Measurements from ENCODE around the gene COMT.

COMT gene

GRCh38 chr22:19928207-19928606, 13.4 kb upstream of the COMT start:
- no peak overlapping the region for H3K4me2 ChIP-seq (ENCODE audit: low read depth, low read length, poor library complexity, severe bottlenecking)
- peaks cover 5% of the 10 kb centered on the region for H3K4me1 ChIP-seq (ENCODE audit: insufficient read depth, low read length, poor library complexity, severe bottlenecking)
- no peaks in the 10 kb centered on the region for H3F3A ChIP-seq (ENCODE audit: low read depth)
- no peaks in the 10 kb centered on the region for H4K20me1 ChIP-seq (ENCODE audit: insufficient read depth, low read length, poor library complexity, severe bottlenecking)
- no peaks in the 10 kb centered on the region for H3K79me2 ChIP-seq (ENCODE audit: insufficient read depth, low read length)
- TF ChIP-seq CTCF (conservative IDR thresholded peaks at IDR 0.05; ENCODE audit: low read length) (no peak), EZH2phosphoT487 (IDR thresholded peaks at IDR 0.05; ENCODE audit: borderline replicate concordance) (no peak)
- H3K36me3 ChIP-seq (ENCODE audit: insufficient read depth, low read length): no peaks in the 10 kb centered on the region
- no peak overlapping the region for H3K9ac ChIP-seq (ENCODE audit: low read depth, low read length, poor library complexity, severe bottlenecking)
- no peak overlapping the region for H3K4me3 ChIP-seq (ENCODE audit: low read length, poor library complexity, severe bottlenecking)
- no peaks in the 10 kb centered on the region for H3K27me3 ChIP-seq (ENCODE audit: insufficient read depth, low read length, poor library complexity, severe bottlenecking)
- H3K9me3 ChIP-seq (ENCODE audit: insufficient read depth, low read depth, low read length): no peaks in the 10 kb centered on the region
- no peaks in the 10 kb centered on the region for H3K9me2 ChIP-seq (replicated peaks; ENCODE audit: low read depth, low read length)
- no peak overlapping the region for H2AFZ ChIP-seq (ENCODE audit: low read length)

GRCh38 chr22:19929586-19930550, 11.7 kb upstream of the COMT start:
- Histone ChIP-seq H3K4me3 (ENCODE audit: low read length, poor library complexity, severe bottlenecking) (no peak overlapping the region), H3K36me3 (ENCODE audit: insufficient read depth, low read length) (no peaks in the 10 kb centered on the region), H3F3A (ENCODE audit: low read depth) (no peaks in the 10 kb centered on the region), H4K20me1 (ENCODE audit: insufficient read depth, low read length, poor library complexity, severe bottlenecking) (no peaks in the 10 kb centered on the region), H3K79me2 (ENCODE audit: insufficient read depth, low read length) (no peaks in the 10 kb centered on the region), H3K4me1 (ENCODE audit: insufficient read depth, low read length, poor library complexity, severe bottlenecking) (peaks cover 5% of the 10 kb centered on the region), H2AFZ (ENCODE audit: low read length) (no peak overlapping the region), H3K4me2 (ENCODE audit: low read depth, low read length, poor library complexity, severe bottlenecking) (no peak overlapping the region), H3K9me2 (replicated peaks; ENCODE audit: low read depth, low read length) (no peaks in the 10 kb centered on the region), H3K9me3 (ENCODE audit: insufficient read depth, low read depth, low read length) (no peaks in the 10 kb centered on the region), H3K9ac (ENCODE audit: low read depth, low read length, poor library complexity, severe bottlenecking) (no peak overlapping the region), H3K27me3 (ENCODE audit: insufficient read depth, low read length, poor library complexity, severe bottlenecking) (no peaks in the 10 kb centered on the region)
- TF ChIP-seq CTCF (conservative IDR thresholded peaks at IDR 0.05; ENCODE audit: low read length): no peak
- no peak for TF ChIP-seq EZH2phosphoT487 (IDR thresholded peaks at IDR 0.05; ENCODE audit: borderline replicate concordance)

- no peak overlapping the region for H3K4me2 ChIP-seq (ENCODE audit: low read depth, low read length, poor library complexity, severe bottlenecking)
- no peak for TF ChIP-seq CTCF (conservative IDR thresholded peaks at IDR 0.05; ENCODE audit: low read length)
- no peak for TF ChIP-seq EZH2phosphoT487 (IDR thresholded peaks at IDR 0.05; ENCODE audit: borderline replicate concordance)
- no peaks in the 10 kb centered on the region for H3K36me3 ChIP-seq (ENCODE audit: insufficient read depth, low read length)
- no peaks in the 10 kb centered on the region for H3K9me2 ChIP-seq (replicated peaks; ENCODE audit: low read depth, low read length)
- H2AFZ ChIP-seq (ENCODE audit: low read length): no peak overlapping the region
- no peaks in the 10 kb centered on the region for H4K20me1 ChIP-seq (ENCODE audit: insufficient read depth, low read length, poor library complexity, severe bottlenecking)
- H3K79me2 ChIP-seq (ENCODE audit: insufficient read depth, low read length): no peaks in the 10 kb centered on the region
- H3K9ac ChIP-seq (ENCODE audit: low read depth, low read length, poor library complexity, severe bottlenecking): no peak overlapping the region
- peaks cover 5% of the 10 kb centered on the region for H3K4me1 ChIP-seq (ENCODE audit: insufficient read depth, low read length, poor library complexity, severe bottlenecking)
- no peaks in the 10 kb centered on the region for H3K9me3 ChIP-seq (ENCODE audit: insufficient read depth, low read depth, low read length)
- no peaks in the 10 kb centered on the region for H3F3A ChIP-seq (ENCODE audit: low read depth)
- H3K27me3 ChIP-seq (ENCODE audit: insufficient read depth, low read length, poor library complexity, severe bottlenecking): no peaks in the 10 kb centered on the region
- no peak overlapping the region for H3K4me3 ChIP-seq (ENCODE audit: low read length, poor library complexity, severe bottlenecking)
Observed at GRCh38 chr22:19930551-19931486, 10.8 kb upstream of the COMT start.

Data from Loucy (cell line).